Transverse colon (tissue), 4 donors: ENCODE measurements around the gene ASXL2. TPM values are rescaled to one million over a fixed set of nuclear protein-coding genes. Genes with fewer than 3 reads are reported as not detected.
A peak's percentile ranks its signal among the peaks of the same experiment; 100 is the strongest.

Experiments
- DNase-seq: peaks from one replicate; pipeline ENCODE4 v3.0.0-alpha.2; 2019
- H3K27ac ChIP-seq, 4 donors: fragments of 200-600 bp; sonication (generic); 2 replicates each; pipeline ENCODE4 v1.5.1; 2016 to 2018; ENCODE audit warnings: inconsistent platforms in 4 of 4
- H3K27me3 ChIP-seq: fragments of 200-600 bp; sonication (generic); 2 replicates; pipeline ENCODE4 v1.5.1; 2017; ENCODE audit warnings: inconsistent platforms
- H3K36me3 ChIP-seq, 4 donors: fragments of 200-600 bp; sonication (generic); 2 replicates each; pipeline ENCODE4 v1.5.1; 2017 to 2019; ENCODE audit warnings: inconsistent platforms in 4 of 4
- H3K4me1 ChIP-seq, 4 donors: fragments of 200-600 bp; sonication (generic); 2 replicates each; pipeline ENCODE4 v1.5.1; 2017 to 2020; ENCODE audit warnings: inconsistent platforms in 4 of 4
- H3K4me3 ChIP-seq, 4 donors: fragments of 200-600 bp; sonication (generic); 1 replicate in 1 of 4; 2 replicates in 3 of 4; pipeline versions ENCODE4 v1.5.1 to v1.6.1; 2017 to 2019; ENCODE audit warnings: inconsistent platforms in 4 of 4
- H3K9me3 ChIP-seq, 2 donors: fragments of 200-600 bp; sonication (generic); 2 replicates each; pipeline ENCODE4 v1.5.1; 2017 to 2019; ENCODE audit warnings: inconsistent platforms in 2 of 2
- CTCF ChIP-seq, 5 experiments: fragments of 200-600 bp in 3 of 5; fragments of 450-650 bp in 2 of 5; sonication (generic) in 3 of 5; IDR thresholded peaks; 1 replicate in 2 of 5; 2 replicates in 3 of 5; pipeline ENCODE4 v1.5.1; 2016 to 2017; ENCODE audit warnings: antibody characterized with exemption in 5 of 5, inconsistent platforms in 3 of 5, mild to moderate bottlenecking in 2 of 5, moderate library complexity in 1 of 5
- EP300 ChIP-seq: sonication (generic); formaldehyde crosslinking; IDR thresholded peaks from one replicate; pipeline ENCODE4 v1.6.1; 2017; ENCODE audit warnings: antibody characterized with exemption, low read depth
- POLR2A ChIP-seq: fragments of 450-650 bp; IDR thresholded peaks from one replicate; pipeline ENCODE4 v1.6.1; 2016; ENCODE audit warnings: antibody characterized with exemption, mild to moderate bottlenecking, moderate library complexity
- POLR2AphosphoS5 ChIP-seq, 3 donors: sonication (generic); formaldehyde crosslinking; IDR thresholded peaks; one replicate each; pipeline ENCODE4 v1.6.1; 2016; ENCODE audit warnings: antibody characterized with exemption in 3 of 3
- WGBS, 2 donors: methylation state at CpG; one replicate each; pipeline ENCODE4 v1.1.5; 2018; ENCODE audit warnings: low coverage in 1 of 2; 5-methylcytosine and 5-hydroxymethylcytosine counted together
- in situ Hi-C, 4 donors: fragments of 200-750 bp; cut with MboI; loops; one replicate each; pipeline versions ENCODE4 v1.15.0 to v1.15.1; 2017; ENCODE audit warnings: low sequenced_read_pairs in 3 of 4, low pct_ligation_motif_present in 1 of 4, low pct_unique_long_range_greater_than_20kb in 1 of 4
- intact Hi-C: fragments of 100-400 bp; cut with DNase I; formaldehyde crosslinking; loops from one replicate; pipeline ENCODE4 v1.15.1; 2023; ENCODE audit warnings: low total_unique reads
- total RNA-seq, 4 donors: library from RNA; depleted of rRNA; stranded (reverse); fragments of >200 nt; gene quantifications; one replicate each; pipeline ENCODE4 v1.1.0, GENCODE V29; 2016

The ASXL2 gene
- total RNA-seq, 4 donors from 2014 or later: 17.3 to 36.6 (median 23.3) TPM

DNA sequence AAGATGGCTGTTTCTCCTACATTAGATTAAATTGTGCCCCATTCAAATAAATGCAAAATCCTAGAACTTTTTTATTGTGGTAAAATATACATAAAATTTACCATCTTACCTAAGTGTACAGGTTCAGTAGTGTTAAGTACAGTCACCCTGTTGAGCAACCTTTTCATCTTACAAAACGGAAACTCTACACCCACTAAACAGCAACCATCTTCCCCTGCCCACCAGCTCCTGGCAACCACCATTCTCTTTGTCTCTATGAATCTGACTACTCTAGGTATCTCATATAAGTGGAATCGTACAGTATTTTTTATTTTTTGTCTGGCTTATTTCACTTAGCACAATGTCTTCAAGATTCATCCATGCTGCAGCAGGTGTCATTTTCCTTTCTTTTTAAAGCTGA, 53.0 kb downstream of the ASXL2 start:
- H3K36me3 ChIP-seq: no peaks in the 10 kb centered on the region
- TF ChIP-seq POLR2A: no peak
- TF ChIP-seq CTCF (IDR thresholded peaks at IDR 0.05): no peak
- no peak for TF ChIP-seq EP300
- no peak for TF ChIP-seq POLR2AphosphoS5 (IDR thresholded peaks at IDR 0.05)
- no peaks in the 10 kb centered on the region for H3K9me3 ChIP-seq
- H3K27ac ChIP-seq: no peak overlapping the region
- peaks cover 0 to 11% (median 9%) of the 10 kb centered on the region in 4 donors for H3K4me1 ChIP-seq
- no peak for DNase-seq
- WGBS, 2 donors: 75 to 83% methylated on average over 2 of the region's 2 CpGs
- H3K4me3 ChIP-seq: no peak overlapping the region
- intact Hi-C loops (no loop called here), in situ Hi-C loops (no loop called here)
- no peaks in the 10 kb centered on the region for H3K27me3 ChIP-seq

DNA sequence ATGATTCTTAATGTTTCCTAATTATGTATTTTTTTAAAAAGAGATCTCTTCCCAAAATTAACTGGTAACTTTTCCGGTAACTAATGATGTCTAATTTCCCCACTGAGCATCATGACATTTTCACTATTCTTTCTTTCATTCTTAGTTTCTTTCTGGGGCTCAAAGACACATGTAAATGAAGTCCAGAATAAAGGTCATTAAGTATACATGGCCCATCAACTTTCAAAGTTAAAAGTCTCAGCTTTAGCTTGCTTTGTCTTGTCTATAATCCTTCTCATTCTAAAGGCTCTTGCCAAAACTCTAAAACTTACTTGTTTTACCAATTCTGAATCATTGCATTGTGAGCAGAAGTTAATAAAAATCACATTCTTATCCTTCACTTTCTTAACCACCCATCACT, 53.6 kb downstream of the ASXL2 start:
- peaks cover 0 to 11% (median 6%) of the 10 kb centered on the region in 4 donors for H3K4me1 ChIP-seq
- H3K4me3 ChIP-seq: no peak overlapping the region
- H3K27me3 ChIP-seq: no peaks in the 10 kb centered on the region
- no peaks in the 10 kb centered on the region for H3K9me3 ChIP-seq
- TF ChIP-seq EP300 (no peak), CTCF (IDR thresholded peaks at IDR 0.05) (no peak), POLR2A (no peak), POLR2AphosphoS5 (IDR thresholded peaks at IDR 0.05) (no peak)
- intact Hi-C loops: no loop called here
- DNase-seq: no peak
- in situ Hi-C loops: no loop called here
- no peak overlapping the region for H3K27ac ChIP-seq
- no peaks in the 10 kb centered on the region for H3K36me3 ChIP-seq
- WGBS, 2 donors: 81 to 82% methylated on average over 1 of the region's 1 CpG

DNA sequence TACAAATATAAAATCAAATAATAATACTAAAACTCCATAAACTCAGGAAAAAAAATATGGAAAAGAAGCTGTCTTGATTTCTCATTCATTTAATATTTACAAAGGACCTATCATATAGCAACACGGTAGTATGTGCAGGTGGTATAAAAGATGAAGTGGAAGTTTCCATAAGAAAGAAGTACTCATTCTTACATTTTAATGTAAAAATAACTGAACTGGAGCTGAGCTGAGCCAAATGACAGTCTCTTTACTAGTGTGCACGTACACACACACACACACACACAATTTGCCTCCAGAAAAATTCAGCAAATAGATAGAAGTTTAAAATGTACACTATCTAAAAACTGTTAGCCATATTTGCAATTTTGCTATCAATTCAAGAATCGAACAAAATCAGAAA, 54.1 kb downstream of the ASXL2 start:
- in situ Hi-C loops: no loop called here
- no peaks in the 10 kb centered on the region for H3K9me3 ChIP-seq
- no peaks in the 10 kb centered on the region for H3K36me3 ChIP-seq
- H3K27ac ChIP-seq: no peak overlapping the region
- H3K4me3 ChIP-seq: no peak overlapping the region
- DNase-seq: no peak
- intact Hi-C loops: no loop called here
- TF ChIP-seq EP300: no peak
- no peak for TF ChIP-seq CTCF (IDR thresholded peaks at IDR 0.05)
- no peak for TF ChIP-seq POLR2A
- no peak for TF ChIP-seq POLR2AphosphoS5 (IDR thresholded peaks at IDR 0.05)
- H3K27me3 ChIP-seq: no peaks in the 10 kb centered on the region
- peaks cover 0 to 9% (median 2%) of the 10 kb centered on the region in 4 donors for H3K4me1 ChIP-seq
- WGBS, 2 donors: 70 to 74% methylated on average over 3 of the region's 3 CpGs

- Histone ChIP-seq H3K27me3 (no peaks in the 10 kb centered on the region), H3K4me1 (peaks cover 0 to 5% (median 0%) of the 10 kb centered on the region in 4 donors), H3K9me3 (no peaks in the 10 kb centered on the region), H3K4me3 (no peak overlapping the region), H3K27ac (no peak overlapping the region), H3K36me3 (no peaks in the 10 kb centered on the region)
- in situ Hi-C loops (no loop called here), intact Hi-C loops (no loop called here)
- WGBS, 2 donors: 55 to 65% methylated on average over 9 to 30 of the region's 30 CpGs
- DNase-seq: peak; percentile 32
- TF ChIP-seq EP300 (no peak), POLR2AphosphoS5 (IDR thresholded peaks at IDR 0.05) (no peak), CTCF (IDR thresholded peaks at IDR 0.05) (no peak), POLR2A (no peak)
These were observed 55.8 kb downstream of the ASXL2 start for GRCh38 chr2:25822190-25823117.
